Esophagus muscularis mucosa (tissue), 4 donors: Measurements from ENCODE around the gene DEK.

Experiments
- EP300 ChIP-seq: sonication (generic); formaldehyde crosslinking; IDR thresholded peaks from one replicate; pipeline ENCODE4 v1.6.1; 2017; ENCODE audit warnings: antibody characterized with exemption
- POLR2A ChIP-seq: fragments of 450-650 bp; IDR thresholded peaks from one replicate; pipeline ENCODE4 v1.6.1; 2017; ENCODE audit warnings: antibody characterized with exemption, moderate library complexity, mild to moderate bottlenecking, low read depth
- POLR2AphosphoS5 ChIP-seq, 2 donors: sonication (generic); formaldehyde crosslinking; IDR thresholded peaks; one replicate each; pipeline ENCODE4 v1.6.1; 2017; ENCODE audit warnings: antibody characterized with exemption in 2 of 2
- TF ChIP-seq, protein P1 (sequence below), 3 experiments: fragments of 200-600 bp in 2 of 3; fragments of 450-650 bp in 1 of 3; sonication (generic) in 2 of 3; IDR thresholded peaks; one replicate each; pipeline ENCODE4 v1.5.1; 2017 to 2019; ENCODE audit warnings: antibody characterized with exemption in 3 of 3, mild to moderate bottlenecking in 2 of 3, moderate library complexity in 1 of 3

DNA sequence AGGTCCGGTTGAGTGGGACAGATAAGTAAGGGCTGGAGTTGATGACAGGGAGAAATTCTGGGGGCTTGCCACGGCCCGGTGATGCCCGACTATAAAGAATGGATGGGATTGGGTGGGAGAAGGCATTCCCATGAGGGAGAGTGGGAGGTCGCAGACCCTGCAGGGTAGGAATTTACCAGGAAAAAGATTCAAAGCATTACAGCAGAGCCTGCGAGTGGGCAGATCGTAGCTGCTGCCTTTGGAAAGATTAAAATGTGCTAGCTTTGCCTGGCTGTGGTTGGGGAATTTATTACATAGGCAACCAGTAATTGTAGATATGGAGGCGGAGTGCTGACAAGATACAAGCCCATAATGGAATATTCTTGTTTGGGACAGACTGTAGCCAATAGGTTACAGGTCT is 59.6 kb downstream of the DEK start:
- no peak for TF ChIP-seq EP300
- TF ChIP-seq, protein P1, sequence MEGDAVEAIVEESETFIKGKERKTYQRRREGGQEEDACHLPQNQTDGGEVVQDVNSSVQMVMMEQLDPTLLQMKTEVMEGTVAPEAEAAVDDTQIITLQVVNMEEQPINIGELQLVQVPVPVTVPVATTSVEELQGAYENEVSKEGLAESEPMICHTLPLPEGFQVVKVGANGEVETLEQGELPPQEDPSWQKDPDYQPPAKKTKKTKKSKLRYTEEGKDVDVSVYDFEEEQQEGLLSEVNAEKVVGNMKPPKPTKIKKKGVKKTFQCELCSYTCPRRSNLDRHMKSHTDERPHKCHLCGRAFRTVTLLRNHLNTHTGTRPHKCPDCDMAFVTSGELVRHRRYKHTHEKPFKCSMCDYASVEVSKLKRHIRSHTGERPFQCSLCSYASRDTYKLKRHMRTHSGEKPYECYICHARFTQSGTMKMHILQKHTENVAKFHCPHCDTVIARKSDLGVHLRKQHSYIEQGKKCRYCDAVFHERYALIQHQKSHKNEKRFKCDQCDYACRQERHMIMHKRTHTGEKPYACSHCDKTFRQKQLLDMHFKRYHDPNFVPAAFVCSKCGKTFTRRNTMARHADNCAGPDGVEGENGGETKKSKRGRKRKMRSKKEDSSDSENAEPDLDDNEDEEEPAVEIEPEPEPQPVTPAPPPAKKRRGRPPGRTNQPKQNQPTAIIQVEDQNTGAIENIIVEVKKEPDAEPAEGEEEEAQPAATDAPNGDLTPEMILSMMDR (IDR thresholded peaks at IDR 0.05) = no peak
- no peak for TF ChIP-seq POLR2A
- TF ChIP-seq POLR2AphosphoS5 (IDR thresholded peaks at IDR 0.05) = no peak
